ENCODE measurements around the gene SRBD1. TPM values are rescaled to one million over a fixed set of nuclear protein-coding genes. Genes with fewer than 3 reads are reported as not detected.

Gene SRBD1
- total and polyA plus RNA-seq, 9 donors: 4.8 to 34.8 (median 15.9) TPM

GRCh38 chr2:45652090-45653031, 41.3 kb upstream of the SRBD1 start:
- H3K4me3 ChIP-seq: peak overlapping the region; percentile 88
- H3K27me3 ChIP-seq: no peaks in the 10 kb centered on the region
- WGBS, 3 donors: 0 to 1% (median 1%) methylated on average over 51 to 53 of the region's 53 CpGs
- H3K9me3 ChIP-seq: no peaks in the 10 kb centered on the region
- DNase-seq: peak; percentile 42 to 64 (median 54)
- peaks cover 5% of the 10 kb centered on the region for H3K4me1 ChIP-seq (ENCODE audit: insufficient read depth)
- H3K36me3 ChIP-seq: no peaks in the 10 kb centered on the region
- peak overlapping the region; percentile 100 for H3K27ac ChIP-seq
- TF ChIP-seq POLR2A (IDR thresholded peaks at IDR 0.05) (no peak), EP300 (IDR thresholded peaks at IDR 0.05) (no peak), CTCF (IDR thresholded peaks at IDR 0.05) (no peak)
- intact Hi-C loops (cut with DNase I): no loop called here

- peaks cover 5% of the 10 kb centered on the region for H3K4me1 ChIP-seq (ENCODE audit: insufficient read depth)
- intact Hi-C loops (cut with DNase I): no loop called here
Observed at GRCh38 chr2:45651415-45652089, 40.5 kb upstream of the SRBD1 start, which contains the start of gene PRKCE. TSS of gene PRKCE (plus strand) at chr2:45651675.

GRCh38 chr2:45650851-45651414, 39.9 kb upstream of the SRBD1 start:
- TF ChIP-seq CTCF (IDR thresholded peaks at IDR 0.05) (peak; percentile 22 to 85 (median 80)), EP300 (IDR thresholded peaks at IDR 0.05) (no peak), POLR2A (IDR thresholded peaks at IDR 0.05) (peak; percentile 89)
- peak overlapping the region; percentile 88 for H3K4me3 ChIP-seq
- intact Hi-C loops (cut with DNase I): no loop called here
- H3K27me3 ChIP-seq: no peaks in the 10 kb centered on the region
- H3K36me3 ChIP-seq: no peaks in the 10 kb centered on the region
- peak overlapping the region; percentile 100 for H3K27ac ChIP-seq
- peak; percentile 94 to 97 (median 96) for DNase-seq
- WGBS, 3 donors: 0 to 1% (median 0%) methylated on average over 62 to 79 of the region's 79 CpGs
- H3K9me3 ChIP-seq: no peaks in the 10 kb centered on the region
- H3K4me1 ChIP-seq (ENCODE audit: insufficient read depth): peaks cover 5% of the 10 kb centered on the region

More at GRCh38 chr2:45651415-45652089, 40.5 kb upstream of the SRBD1 start, which contains the start of gene PRKCE:
- DNase-seq: peak; percentile 75 to 83 (median 82)
- peak within 1 kb of the TSS; percentile 88 for H3K4me3 ChIP-seq
- H3K27me3 ChIP-seq: no peaks in the 10 kb centered on the region
- H3K9me3 ChIP-seq: no peaks in the 10 kb centered on the region
- no peak for TF ChIP-seq EP300 (IDR thresholded peaks at IDR 0.05)
- TF ChIP-seq CTCF (IDR thresholded peaks at IDR 0.05): no peak
- no peak for TF ChIP-seq POLR2A (IDR thresholded peaks at IDR 0.05)
- peak within 1 kb of the TSS; percentile 100 for H3K27ac ChIP-seq
- H3K36me3 ChIP-seq: no peaks in the 10 kb centered on the region
- WGBS, 3 donors: 0 to 1% (median 0%) methylated on average over 50 to 66 of the region's 66 CpGs
